ENCODE measurements around the gene SPRN. TPM values are rescaled to one million over a fixed set of nuclear protein-coding genes. Genes with fewer than 3 reads are reported as not detected.
"Not testable (repeated sequence)": the region's sequence is repeated elsewhere in the genome, so short reads cannot be mapped to it uniquely, and the experiment has no call there.

SPRN gene
- total RNA-seq, 4 donors from 2014 or later = 0.34 to 0.71 TPM; not detected in 2

GRCh38 chr10:133442967-133443924 lies 18.8 kb upstream of the SPRN start:
- DNase-seq (ENCODE audit: extremely low spot score) = no peak

GRCh38 chr10:133442191-133442966 lies 18.0 kb upstream of the SPRN start:
- Histone ChIP-seq H3K4me3 (no peak overlapping the region), H3K9me3 (peaks cover 0 to 24% (median 15%) of the 10 kb centered on the region in 4 donors), H3K27ac (replicated peaks in 1 of 4) (no peak overlapping the region), H3K27me3 (no peaks in the 10 kb centered on the region), H3K4me1 (no peaks in the 10 kb centered on the region), H3K36me3 (peaks cover 0 to 9% (median 1%) of the 10 kb centered on the region in 4 donors)
- intact Hi-C loops (cut with DNase I) = no loop called here
- TF ChIP-seq EP300 (IDR thresholded peaks at IDR 0.05) (no peak), POLR2A (IDR thresholded peaks at IDR 0.05; ENCODE audit: low read depth) (no peak), POLR2AphosphoS5 (IDR thresholded peaks at IDR 0.05) (no peak), CTCF (IDR thresholded peaks at IDR 0.05) (no peak)
- WGBS = 80% methylated on average over 12 of the region's 23 CpGs
- peak; percentile 62 for DNase-seq (ENCODE audit: extremely low spot score)

More at GRCh38 chr10:133442967-133443924, 18.8 kb upstream of the SPRN start:
- Histone ChIP-seq H3K27ac (replicated peaks in 1 of 4) (no peak overlapping the region), H3K27me3 (no peaks in the 10 kb centered on the region), H3K4me3 (no peak overlapping the region), H3K36me3 (peaks cover 0 to 9% (median 1%) of the 10 kb centered on the region in 4 donors), H3K9me3 (peaks cover 0 to 33% (median 24%) of the 10 kb centered on the region in 4 donors), H3K4me1 (no peaks in the 10 kb centered on the region)
- no peak for TF ChIP-seq CTCF (IDR thresholded peaks at IDR 0.05)
- no peak for TF ChIP-seq EP300 (IDR thresholded peaks at IDR 0.05)
- TF ChIP-seq POLR2A (IDR thresholded peaks at IDR 0.05; ENCODE audit: low read depth) = no peak
- TF ChIP-seq POLR2AphosphoS5 (IDR thresholded peaks at IDR 0.05) = no peak
- WGBS = 85% methylated on average over 16 of the region's 16 CpGs
- intact Hi-C loops (cut with DNase I) = no loop called here

- H3K4me1 ChIP-seq = no peaks in the 10 kb centered on the region
- H3K27me3 ChIP-seq = no peaks in the 10 kb centered on the region
- 96% methylated on average over 8 of the region's 12 CpGs for WGBS
- TF ChIP-seq CTCF (IDR thresholded peaks at IDR 0.05) = no peak
- no peak for TF ChIP-seq POLR2A (IDR thresholded peaks at IDR 0.05; ENCODE audit: low read depth)
- intact Hi-C loops (cut with DNase I) = no loop called here
- peak; percentile 68 for DNase-seq (ENCODE audit: extremely low spot score)
- peaks cover 0 to 18% (median 9%) of the 10 kb centered on the region in 4 donors for H3K9me3 ChIP-seq
- peaks cover 0 to 9% (median 1%) of the 10 kb centered on the region in 4 donors for H3K36me3 ChIP-seq
- H3K27ac ChIP-seq (replicated peaks in 1 of 4) = no peak overlapping the region
- H3K4me3 ChIP-seq = no peak overlapping the region
Measured at GRCh38 chr10:133441780-133442179, 17.4 kb upstream of the SPRN start.

GRCh38 chr10:133441356-133441755 lies 16.9 kb upstream of the SPRN start:
- H3K27ac ChIP-seq (replicated peaks in 1 of 4); H3K36me3 ChIP-seq; intact Hi-C loops (cut with DNase I); H3K27me3 ChIP-seq; H3K4me3 ChIP-seq; DNase-seq (ENCODE audit: extremely low spot score); H3K4me1 ChIP-seq: not testable (repeated sequence)
- peaks cover 0 to 14% (median 5%) of the 10 kb centered on the region in 4 donors for H3K9me3 ChIP-seq
- 89% methylated on average over 3 of the region's 21 CpGs for WGBS
